Measurements from ENCODE around the gene DRC3.
A peak's percentile ranks its signal among the peaks of the same experiment; 100 is the strongest.

The DRC3 gene

DNA sequence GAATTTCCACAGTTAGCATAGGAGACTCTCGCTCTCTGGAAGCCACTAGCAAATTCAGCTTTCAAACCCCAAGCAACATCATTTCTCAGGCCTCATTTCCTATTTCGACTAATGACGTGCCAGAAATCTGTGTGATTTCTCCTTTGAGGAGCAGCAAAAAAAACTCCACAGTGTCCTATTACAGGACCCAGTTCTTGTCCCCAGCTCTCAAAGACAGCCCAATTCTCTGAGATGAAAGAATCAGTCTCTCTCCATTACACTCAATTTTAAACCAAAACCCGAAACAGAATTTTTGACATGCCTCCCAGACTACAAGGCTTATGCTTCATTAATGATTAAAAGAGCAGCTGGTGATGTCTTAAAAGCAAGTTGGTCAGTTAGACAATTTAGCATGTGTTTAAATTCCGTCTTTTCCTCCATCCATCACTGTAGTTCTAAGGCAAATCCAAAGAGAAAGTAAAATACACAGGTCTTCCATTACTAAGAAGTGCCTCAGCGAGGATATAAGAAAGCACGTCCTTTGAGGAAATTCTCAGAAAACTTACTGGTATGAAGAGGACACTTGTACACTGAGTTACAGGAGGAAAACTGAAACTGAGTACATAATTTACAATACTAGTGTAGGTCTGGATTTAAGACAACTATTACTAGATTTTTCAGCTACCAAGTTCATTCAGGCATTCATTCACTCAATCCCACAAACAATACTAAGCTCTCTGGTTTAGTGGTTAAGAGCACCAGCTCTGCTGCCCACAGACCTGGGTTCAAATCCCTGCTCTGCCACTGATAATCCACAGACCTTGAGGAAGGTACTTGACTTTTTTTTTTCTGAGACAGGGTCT is 12.9 kb upstream of the DRC3 start:
- H3K4me3 ChIP-seq (ENCODE audit: low read depth, low read length): peak overlapping the region; percentile 51
- TF ChIP-seq, protein P1, sequence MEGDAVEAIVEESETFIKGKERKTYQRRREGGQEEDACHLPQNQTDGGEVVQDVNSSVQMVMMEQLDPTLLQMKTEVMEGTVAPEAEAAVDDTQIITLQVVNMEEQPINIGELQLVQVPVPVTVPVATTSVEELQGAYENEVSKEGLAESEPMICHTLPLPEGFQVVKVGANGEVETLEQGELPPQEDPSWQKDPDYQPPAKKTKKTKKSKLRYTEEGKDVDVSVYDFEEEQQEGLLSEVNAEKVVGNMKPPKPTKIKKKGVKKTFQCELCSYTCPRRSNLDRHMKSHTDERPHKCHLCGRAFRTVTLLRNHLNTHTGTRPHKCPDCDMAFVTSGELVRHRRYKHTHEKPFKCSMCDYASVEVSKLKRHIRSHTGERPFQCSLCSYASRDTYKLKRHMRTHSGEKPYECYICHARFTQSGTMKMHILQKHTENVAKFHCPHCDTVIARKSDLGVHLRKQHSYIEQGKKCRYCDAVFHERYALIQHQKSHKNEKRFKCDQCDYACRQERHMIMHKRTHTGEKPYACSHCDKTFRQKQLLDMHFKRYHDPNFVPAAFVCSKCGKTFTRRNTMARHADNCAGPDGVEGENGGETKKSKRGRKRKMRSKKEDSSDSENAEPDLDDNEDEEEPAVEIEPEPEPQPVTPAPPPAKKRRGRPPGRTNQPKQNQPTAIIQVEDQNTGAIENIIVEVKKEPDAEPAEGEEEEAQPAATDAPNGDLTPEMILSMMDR (IDR thresholded peaks at IDR 0.05; ENCODE audit: low read depth, low read length): no peak

DNA sequence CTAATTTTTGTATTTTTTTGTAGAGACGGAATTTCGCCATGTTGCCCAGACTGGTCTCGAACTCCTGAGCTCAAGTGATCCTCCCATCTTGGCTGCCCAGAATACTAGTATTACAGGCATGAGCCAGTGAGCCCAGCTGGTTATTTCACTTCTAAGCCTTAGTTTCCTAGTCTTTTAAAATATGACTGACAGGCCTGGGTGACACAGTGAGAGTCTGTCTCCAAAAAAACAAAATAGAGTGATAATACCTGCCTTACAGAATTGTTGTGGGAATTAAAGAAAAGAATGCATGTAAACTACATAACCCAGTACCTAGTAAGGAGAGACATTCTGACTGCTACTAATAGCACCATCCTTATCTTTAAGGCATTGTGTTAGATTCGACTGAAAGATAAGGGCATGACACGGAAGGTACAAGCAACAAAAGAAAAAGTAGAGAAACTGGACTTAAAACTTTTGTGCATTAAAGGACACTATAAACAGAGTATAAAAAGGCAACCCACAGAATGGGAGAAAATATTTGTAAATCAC is 12.1 kb upstream of the DRC3 start:
- H3K4me3 ChIP-seq (ENCODE audit: low read depth, low read length): peak overlapping the region; percentile 51
- TF ChIP-seq, protein P1 (IDR thresholded peaks at IDR 0.05; ENCODE audit: low read depth, low read length): no peak

DNA sequence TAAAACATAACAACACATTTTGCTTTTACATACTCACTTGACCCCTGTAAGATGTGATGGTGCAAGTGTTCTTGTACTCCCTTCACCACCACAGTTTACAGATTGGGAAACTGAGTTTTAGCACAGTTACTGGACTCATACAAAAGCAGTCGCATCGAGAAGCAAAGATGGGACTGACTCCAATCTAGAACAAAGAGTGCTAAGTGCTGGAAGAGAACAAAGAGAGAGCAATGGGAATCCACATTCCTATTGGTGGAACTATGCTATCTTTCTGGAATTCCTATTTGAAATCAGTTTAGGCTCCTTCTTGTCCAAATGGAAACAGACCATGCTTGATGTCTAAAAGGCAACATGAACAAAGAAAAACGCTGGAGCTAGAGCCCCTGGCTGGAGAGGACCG is 9.6 kb upstream of the DRC3 start:
- TF ChIP-seq, protein P1 (IDR thresholded peaks at IDR 0.05; ENCODE audit: low read depth, low read length): no peak
- no peak overlapping the region for H3K4me3 ChIP-seq (ENCODE audit: low read depth, low read length)

DNA sequence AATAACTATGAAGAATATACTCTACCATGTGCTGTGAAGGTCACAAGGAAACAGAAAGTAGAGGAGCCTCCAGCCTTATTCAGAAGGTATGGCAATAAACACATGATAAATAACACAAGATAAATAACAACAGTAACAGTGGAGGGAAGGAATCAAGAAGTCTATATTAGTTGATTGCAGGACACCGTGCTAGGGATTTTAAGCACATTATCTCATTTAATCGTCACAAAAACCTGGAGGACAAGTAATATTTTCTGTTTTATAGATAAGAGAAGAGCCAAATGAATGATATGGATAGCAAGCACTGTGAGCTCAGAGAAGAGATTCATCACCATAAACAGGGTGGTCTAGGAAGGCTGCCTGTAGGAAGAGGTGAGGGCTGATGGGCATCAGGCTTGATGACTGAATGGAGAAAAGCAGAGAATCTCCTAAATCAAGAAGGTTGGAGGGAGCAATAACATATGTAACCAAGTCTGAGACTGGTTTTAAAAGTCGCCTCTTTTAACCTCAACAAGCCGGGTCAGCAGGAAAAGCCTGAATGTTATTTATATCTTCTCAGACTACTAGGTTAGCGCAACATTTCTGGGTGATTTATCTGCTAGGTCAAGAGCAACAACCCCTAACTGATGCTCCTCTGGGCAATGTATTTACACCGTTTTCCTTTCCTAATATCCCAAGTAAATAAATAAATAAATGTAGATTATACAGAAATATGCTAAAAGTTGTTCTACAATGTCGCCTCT is 8.8 kb upstream of the DRC3 start:
- TF ChIP-seq, protein P1 (IDR thresholded peaks at IDR 0.05; ENCODE audit: low read depth, low read length): no peak
- H3K4me3 ChIP-seq (ENCODE audit: low read depth, low read length): no peak overlapping the region

DNA sequence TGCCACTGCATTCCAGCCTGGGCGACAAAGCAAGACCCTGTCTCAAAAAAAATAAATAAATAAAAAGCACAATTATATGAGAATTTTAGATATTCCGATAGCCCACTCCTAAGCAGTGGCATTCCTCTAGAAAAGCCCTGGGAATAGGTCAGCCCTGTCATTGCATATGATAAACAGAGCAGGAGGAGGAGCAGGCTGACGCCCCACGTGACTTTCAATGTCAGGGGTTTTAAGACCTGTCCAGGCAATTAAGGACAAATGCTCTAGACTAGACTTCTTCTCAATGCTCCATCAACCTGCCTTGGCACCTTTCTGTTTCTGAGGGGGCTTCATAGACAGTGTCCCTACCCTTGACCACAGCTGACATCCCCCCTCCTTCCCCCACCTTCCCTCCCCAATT is 8.0 kb upstream of the DRC3 start:
- TF ChIP-seq, protein P1 (IDR thresholded peaks at IDR 0.05; ENCODE audit: low read depth, low read length): no peak

DNA sequence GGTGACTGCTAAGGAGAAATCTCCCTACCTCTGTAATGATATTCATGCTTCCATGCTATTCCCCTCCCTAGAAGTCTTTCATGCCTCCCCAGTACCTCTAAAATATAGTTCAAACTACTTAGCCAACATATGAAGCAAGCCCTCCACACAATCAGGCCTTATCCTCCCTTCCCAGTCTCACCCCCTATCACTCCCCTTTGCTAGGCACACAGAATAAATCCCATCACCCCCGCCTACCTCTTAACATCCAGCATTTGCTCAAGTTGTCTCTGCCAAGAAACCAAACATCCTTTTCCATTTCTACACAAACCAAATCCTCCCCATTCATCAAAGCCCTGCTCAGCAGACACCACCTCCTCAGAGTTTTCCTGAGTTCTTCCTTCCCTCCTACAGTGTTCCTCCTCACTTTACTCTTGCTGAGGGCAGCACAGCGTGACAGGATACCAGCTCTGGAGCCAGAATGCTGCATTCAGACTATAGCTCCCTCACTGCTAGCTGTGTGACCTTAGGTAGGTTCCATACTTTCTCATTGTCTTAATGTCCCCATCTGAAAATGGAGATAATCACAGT is 7.4 kb upstream of the DRC3 start:
- no peak overlapping the region for H3K4me3 ChIP-seq (ENCODE audit: low read depth, low read length)
- TF ChIP-seq, protein P1 (IDR thresholded peaks at IDR 0.05; ENCODE audit: low read depth, low read length): no peak

More for the DNA sequence above, 8.0 kb upstream of the DRC3 start:
- no peak overlapping the region for H3K4me3 ChIP-seq (ENCODE audit: low read depth, low read length)
